Activated CD4-positive, alpha-beta T cell treated with anti-CD3 and anti-CD28 coated beads for 36 hours (primary cell): ENCODE data around the gene TRIM67. TPM values are rescaled to one million over a fixed set of nuclear protein-coding genes. Genes with fewer than 3 reads are reported as not detected.
A peak's percentile ranks its signal among the peaks of the same experiment; 100 is the strongest.
"Not testable (repeated sequence)": the region's sequence is repeated elsewhere in the genome, so short reads cannot be mapped to it uniquely, and the experiment has no call there.

Experiments
- ATAC-seq: fragments of 200-7000 bp; cut with Tn5 transposase; one replicate; pipeline ENCODE4 v1.10.0; 2021; ENCODE audit warnings: mild to moderate bottlenecking, moderate library complexity
- CTCF ChIA-PET: fragments of 350-600 bp; sonication (Branson Sonifier 250); formaldehyde crosslinking; loops from one replicate; lab custom pipeline; 2021; ENCODE audit warnings: antibody characterized with exemption; lab: Charles Lee
- POLR2A ChIA-PET: fragments of 350-600 bp; sonication (Branson Sonifier 250); formaldehyde crosslinking; loops from one replicate; lab custom pipeline; 2021; ENCODE audit warnings: antibody characterized with exemption, inconsistent platforms; lab: Charles Lee
- DNase-seq: peaks from one replicate; pipeline ENCODE4 v3.0.0-alpha.2; 2020
- H3K27ac Mint-ChIP-seq: one replicate; pipeline ENCODE4 v1.8.0; 2021; ENCODE audit warnings: mixed read lengths
- H3K27me3 Mint-ChIP-seq: one replicate; pipeline ENCODE4 v1.8.0; 2021; ENCODE audit warnings: mixed read lengths
- H3K36me3 Mint-ChIP-seq: one replicate; pipeline ENCODE4 v1.8.0; 2021; ENCODE audit warnings: low read depth, mixed read lengths
- H3K4me1 Mint-ChIP-seq: one replicate; pipeline ENCODE4 v1.8.0; 2021; ENCODE audit warnings: mixed read lengths
- H3K4me3 Mint-ChIP-seq: one replicate; pipeline ENCODE4 v1.8.0; 2021; ENCODE audit warnings: mild to moderate bottlenecking, moderate library complexity, mixed read lengths
- H3K9me3 Mint-ChIP-seq: one replicate; pipeline ENCODE4 v1.8.0; 2021; ENCODE audit warnings: low read depth, mixed read lengths
- intact Hi-C, 2 experiments: fragments of 100-400 bp; cut with DNase I in 1 of 2; cut with micrococcal nuclease in 1 of 2; formaldehyde crosslinking; loops; one replicate each; pipeline versions ENCODE4 v1.14.2 to v1.15.1; 2022 to 2024; cut with DNase I, micrococcal nuclease
- total RNA-seq, 2 experiments: library from RNA; stranded (reverse); gene quantifications; one replicate each; pipeline ENCODE4 v1.2.3, GENCODE V29; 2021

The TRIM67 gene
- not detected for total RNA-seq

GRCh38 chr1:231161667-231162296 lies at the start of gene TRIM67:
Gene TRIM67, plus strand, starts transcription at chr1:231162058. Its CDS starts 912 bp downstream, at chr1:231162970.
- POLR2A ChIA-PET = no interaction called here
- Mint-ChIP-seq H3K4me3 (no peak within 1 kb of the TSS), H3K27me3 (peaks cover 58% of the 10 kb centered on the region), H3K36me3 (no peaks in the 10 kb centered on the region), H3K9me3 (no peaks in the 10 kb centered on the region), H3K27ac (no peak within 1 kb of the TSS), H3K4me1 (peaks cover 6% of the 10 kb centered on the region)
- intact Hi-C loops = loop anchor here in 1 of 2 experiments (1.0 kb wide), 1 partner anchor 735 kb away; the partner anchor contains the start of gene PGBD5
- CTCF ChIA-PET = interaction anchor here (1.2 kb wide), 1 partner anchor 49 kb away, joined by 3 read pairs; no protein-coding TSS in a partner anchor
- DNase-seq (peak; percentile 30), ATAC-seq (peak; percentile 42)

DNA sequence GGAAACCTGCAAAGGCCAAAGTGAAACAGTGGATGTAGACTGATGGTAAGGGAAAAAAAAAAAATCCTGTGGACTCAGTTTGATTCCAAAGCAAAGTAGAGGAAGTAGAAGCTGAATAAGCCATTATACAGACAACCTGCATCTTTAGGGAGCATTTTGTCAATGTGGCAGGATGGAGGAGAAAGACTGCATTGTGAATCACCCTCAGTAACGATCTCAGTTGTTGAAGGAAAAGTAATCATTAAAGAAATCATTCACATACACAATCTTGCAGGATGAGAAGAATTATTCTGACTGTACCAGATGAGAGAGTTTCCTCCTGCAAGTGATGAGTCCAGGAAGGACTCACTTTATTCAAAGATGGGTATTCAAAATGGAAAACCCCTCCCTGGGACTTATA lies 45.1 kb upstream of the TRIM67 start:
- Mint-ChIP-seq H3K4me1 (no peaks in the 10 kb centered on the region), H3K4me3 (no peak overlapping the region), H3K36me3 (no peaks in the 10 kb centered on the region), H3K27ac (no peak overlapping the region), H3K9me3 (peaks cover 6% of the 10 kb centered on the region), H3K27me3 (peaks cover 12% of the 10 kb centered on the region)
- ChIA-PET CTCF (no interaction called here), POLR2A (no interaction called here)
- no peak for ATAC-seq
- DNase-seq = no peak
- intact Hi-C loops = no loop called here

- no peaks in the 10 kb centered on the region for H3K36me3 Mint-ChIP-seq
- H3K27me3 Mint-ChIP-seq = peaks cover 6% of the 10 kb centered on the region
- no peaks in the 10 kb centered on the region for H3K4me1 Mint-ChIP-seq
- intact Hi-C loops = no loop called here
- no peak overlapping the region for H3K4me3 Mint-ChIP-seq
- DNase-seq = no peak
- ATAC-seq = no peak
- H3K9me3 Mint-ChIP-seq = peaks cover 6% of the 10 kb centered on the region
- H3K27ac Mint-ChIP-seq = no peak overlapping the region
- ChIA-PET POLR2A (no interaction called here), CTCF (interaction anchor here (0.7 kb wide), 1 partner anchor 402 kb away, joined by 3 read pairs; no protein-coding TSS in a partner anchor)
Measured at GRCh38 chr1:231118704-231119453, 43.0 kb upstream of the TRIM67 start.

- ChIA-PET POLR2A (no interaction called here), CTCF (no interaction called here)
- Mint-ChIP-seq H3K9me3 (peaks cover 6% of the 10 kb centered on the region), H3K27ac (no peak overlapping the region), H3K4me3 (no peak overlapping the region), H3K36me3 (no peaks in the 10 kb centered on the region), H3K4me1 (no peaks in the 10 kb centered on the region), H3K27me3 (peaks cover 2% of the 10 kb centered on the region)
- ATAC-seq (no peak), DNase-seq (no peak)
- intact Hi-C loops = no loop called here
Measured at GRCh38 chr1:231121533-231121932, 40.3 kb upstream of the TRIM67 start.

DNA sequence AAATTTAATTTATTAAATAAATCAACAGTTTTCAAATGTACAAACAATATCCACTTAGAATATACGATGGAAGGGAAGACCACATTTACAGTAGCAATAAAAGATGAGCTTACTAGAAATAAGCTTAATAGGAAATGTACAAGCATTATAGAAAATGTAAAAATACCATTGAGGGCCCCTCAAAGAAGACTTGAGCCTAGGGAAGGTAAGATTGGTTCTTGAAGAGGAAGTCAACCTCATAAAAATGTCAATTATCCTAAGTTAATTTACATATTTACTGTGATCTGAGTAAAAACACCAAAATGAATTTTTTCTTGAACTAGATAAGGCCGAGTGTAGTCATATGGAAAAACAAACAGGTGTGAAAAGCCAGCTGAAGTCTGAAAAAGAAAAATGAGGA lies 39.7 kb upstream of the TRIM67 start:
- no peaks in the 10 kb centered on the region for H3K36me3 Mint-ChIP-seq
- no peaks in the 10 kb centered on the region for H3K27me3 Mint-ChIP-seq
- H3K4me1 Mint-ChIP-seq = no peaks in the 10 kb centered on the region
- no peak overlapping the region for H3K27ac Mint-ChIP-seq
- ChIA-PET POLR2A (no interaction called here), CTCF (no interaction called here)
- DNase-seq (no peak), ATAC-seq (no peak)
- no peak overlapping the region for H3K4me3 Mint-ChIP-seq
- peaks cover 6% of the 10 kb centered on the region for H3K9me3 Mint-ChIP-seq
- intact Hi-C loops = no loop called here

GRCh38 chr1:231124746-231125145 lies 37.1 kb upstream of the TRIM67 start:
- DNase-seq = no peak
- ChIA-PET POLR2A (no interaction called here), CTCF (no interaction called here)

GRCh38 chr1:231125972-231126580 lies 35.8 kb upstream of the TRIM67 start:
- no peak overlapping the region for H3K4me3 Mint-ChIP-seq
- H3K4me1 Mint-ChIP-seq = no peaks in the 10 kb centered on the region

More at GRCh38 chr1:231124746-231125145, 37.1 kb upstream of the TRIM67 start:
- Mint-ChIP-seq H3K27ac (no peak overlapping the region), H3K36me3 (no peaks in the 10 kb centered on the region), H3K9me3 (no peaks in the 10 kb centered on the region), H3K27me3 (no peaks in the 10 kb centered on the region), H3K4me3 (no peak overlapping the region), H3K4me1 (no peaks in the 10 kb centered on the region)
- ATAC-seq = no peak
- intact Hi-C loops = no loop called here

DNA sequence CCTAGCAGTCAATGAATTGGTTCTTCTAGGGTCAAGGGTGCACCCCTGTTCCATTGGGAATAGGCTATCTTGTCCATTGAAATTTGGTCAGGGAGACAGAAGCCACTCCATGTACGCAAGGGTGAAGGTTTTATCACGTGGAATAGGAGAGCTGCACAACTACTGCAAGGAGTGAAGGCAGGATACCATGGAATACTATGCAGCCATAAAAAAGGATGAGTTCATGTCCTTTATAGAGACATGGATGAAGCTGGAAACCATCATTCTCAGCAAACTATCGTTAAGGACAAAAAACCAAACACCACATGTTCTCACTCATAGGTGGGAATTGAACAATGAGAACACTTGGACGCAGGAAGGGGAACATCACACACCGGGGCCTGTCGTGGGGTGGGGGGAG lies 34.8 kb upstream of the TRIM67 start:
- H3K9me3 Mint-ChIP-seq, H3K27me3 Mint-ChIP-seq, POLR2A ChIA-PET, H3K27ac Mint-ChIP-seq, H3K4me3 Mint-ChIP-seq, CTCF ChIA-PET, H3K36me3 Mint-ChIP-seq, DNase-seq, intact Hi-C loops, ATAC-seq, H3K4me1 Mint-ChIP-seq: not testable (repeated sequence)

More at GRCh38 chr1:231125972-231126580, 35.8 kb upstream of the TRIM67 start:
- Mint-ChIP-seq H3K9me3 (no peaks in the 10 kb centered on the region), H3K27me3 (no peaks in the 10 kb centered on the region), H3K36me3 (no peaks in the 10 kb centered on the region), H3K27ac (no peak overlapping the region)
- no peak for ATAC-seq
- POLR2A ChIA-PET = no interaction called here
- intact Hi-C loops = no loop called here
- no peak for DNase-seq
- CTCF ChIA-PET = interaction anchor here (0.7 kb wide), 1 partner anchor 1065 kb away, joined by 3 read pairs; no protein-coding TSS in a partner anchor

DNA sequence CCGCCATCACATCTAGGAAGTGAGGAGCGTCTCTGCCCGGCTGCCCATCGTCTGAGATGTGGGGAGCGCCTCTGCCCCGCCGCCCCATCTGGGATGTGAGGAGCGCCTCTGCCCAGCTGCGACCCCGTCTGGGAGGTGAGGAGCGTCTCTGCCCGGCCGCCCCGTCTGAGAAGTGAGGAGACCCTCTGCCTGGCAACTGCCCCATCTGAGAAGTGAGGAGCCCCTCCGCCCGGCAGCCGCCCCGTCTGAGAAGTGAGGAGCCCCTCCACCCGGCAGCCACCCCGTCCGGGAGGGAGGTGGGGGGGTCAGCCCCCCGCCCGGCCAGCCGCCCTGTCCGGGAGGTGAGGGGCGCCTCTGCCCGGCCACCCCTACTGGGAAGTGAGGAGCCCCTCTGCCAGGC lies 33.4 kb upstream of the TRIM67 start:
- ATAC-seq, H3K4me1 Mint-ChIP-seq, DNase-seq, intact Hi-C loops, H3K27me3 Mint-ChIP-seq, H3K27ac Mint-ChIP-seq, POLR2A ChIA-PET, H3K4me3 Mint-ChIP-seq, H3K36me3 Mint-ChIP-seq, H3K9me3 Mint-ChIP-seq, CTCF ChIA-PET: not testable (repeated sequence)

- ATAC-seq (no peak), DNase-seq (no peak)
- intact Hi-C loops = no loop called here
- Mint-ChIP-seq H3K9me3 (no peaks in the 10 kb centered on the region), H3K36me3 (no peaks in the 10 kb centered on the region), H3K27me3 (no peaks in the 10 kb centered on the region), H3K4me1 (no peaks in the 10 kb centered on the region), H3K4me3 (no peak overlapping the region), H3K27ac (no peak overlapping the region)
- ChIA-PET CTCF (interaction anchor here (1.1 kb wide), 1 partner anchor 42 kb away, joined by 3 read pairs; no protein-coding TSS in a partner anchor), POLR2A (no interaction called here)
Measured at GRCh38 chr1:231130544-231130943, 31.3 kb upstream of the TRIM67 start.

DNA sequence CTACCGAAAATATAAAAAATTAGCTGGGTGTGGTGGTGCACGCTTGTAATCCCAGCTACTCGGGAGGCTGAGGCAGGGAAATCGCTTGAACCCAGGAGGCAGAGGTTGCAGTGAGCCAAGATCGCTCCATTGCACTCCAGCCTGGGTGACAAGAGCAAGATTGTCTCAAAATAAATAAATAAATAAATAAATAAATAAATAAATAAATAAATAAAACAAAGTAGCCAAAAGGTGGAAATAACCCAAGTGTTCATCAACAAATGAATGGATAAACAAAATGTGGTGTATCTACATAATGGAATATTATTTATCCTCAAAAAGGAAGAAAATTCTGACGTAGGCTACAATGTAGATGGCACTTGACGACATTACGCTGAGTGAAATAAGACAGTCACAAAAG lies 29.3 kb upstream of the TRIM67 start:
- POLR2A ChIA-PET, H3K9me3 Mint-ChIP-seq, CTCF ChIA-PET, H3K4me1 Mint-ChIP-seq, H3K27me3 Mint-ChIP-seq, DNase-seq, ATAC-seq, intact Hi-C loops, H3K27ac Mint-ChIP-seq, H3K4me3 Mint-ChIP-seq, H3K36me3 Mint-ChIP-seq: not testable (repeated sequence)
